Measurements from ENCODE around the gene OR10AD1. TPM values are rescaled to one million over a fixed set of nuclear protein-coding genes. Genes with fewer than 3 reads are reported as not detected.

The OR10AD1 gene
- total RNA-seq, 1 experiment from 2014 or later, result not detected

DNA sequence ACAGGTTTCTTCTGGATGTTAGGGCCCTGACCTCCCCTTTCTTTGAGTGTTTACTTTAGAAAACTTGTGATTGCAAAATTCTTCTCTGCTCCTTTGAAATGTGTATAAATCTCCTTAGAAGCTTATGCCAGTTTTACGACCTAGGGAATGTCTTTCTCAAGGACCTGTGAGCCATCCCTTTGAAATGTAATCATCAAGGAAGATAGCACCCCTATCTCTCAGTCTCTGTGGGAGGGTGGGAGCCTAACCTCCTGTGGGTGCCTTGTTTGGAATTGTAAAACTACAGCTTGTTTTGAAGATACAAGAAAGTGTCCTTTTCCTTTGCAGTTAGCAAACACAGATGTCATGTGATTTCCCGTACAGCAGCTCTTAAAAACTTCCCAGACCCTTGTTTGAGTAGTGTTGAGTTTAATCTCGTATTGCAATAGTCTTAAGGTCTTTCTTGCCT, 3.3 kb downstream of the OR10AD1 start:
- Mint-ChIP-seq H3K27ac (no peak overlapping the region), H3K27me3 (ENCODE audit: low read depth) (peaks cover 78% of the 10 kb centered on the region), H3K9me3 (peaks cover 27% of the 10 kb centered on the region), H3K4me3 (peak overlapping the region; percentile 78), H3K36me3 (peaks cover 4% of the 10 kb centered on the region; the same call in 1 of the 2 replicates), H3K4me1 (0 out of 2 replicates have a peak, but pooled peaks cover 7% of the 10 kb centered on the region)
- DNase-seq (ENCODE audit: low spot score) (no peak), ATAC-seq (no peak)
- ChIA-PET CTCF (interaction anchor here (0.5 to 4.4 kb wide), 3 partner anchors 14 to 820 kb away, joined by 3 to 25 read pairs (median 3); no protein-coding TSS in a partner anchor), POLR2A (no interaction called here)
- TF ChIP-seq ZNF121 (CRISPR knock-in tag; IDR thresholded peaks at IDR 0.05) (no peak), FOXJ3 (CRISPR knock-in tag; IDR thresholded peaks at IDR 0.05; ENCODE audit: borderline replicate concordance) (no peak), ZNF219 (CRISPR knock-in tag; IDR thresholded peaks at IDR 0.05; ENCODE audit: borderline replicate concordance) (no peak), MYBL2 (CRISPR knock-in tag; IDR thresholded peaks at IDR 0.05) (no peak), SMAD4 (CRISPR knock-in tag; IDR thresholded peaks at IDR 0.05) (no peak), ZBTB21 (CRISPR knock-in tag; IDR thresholded peaks at IDR 0.05; ENCODE audit: borderline replicate concordance) (no peak)
- TF ChIP-seq, protein P1, sequence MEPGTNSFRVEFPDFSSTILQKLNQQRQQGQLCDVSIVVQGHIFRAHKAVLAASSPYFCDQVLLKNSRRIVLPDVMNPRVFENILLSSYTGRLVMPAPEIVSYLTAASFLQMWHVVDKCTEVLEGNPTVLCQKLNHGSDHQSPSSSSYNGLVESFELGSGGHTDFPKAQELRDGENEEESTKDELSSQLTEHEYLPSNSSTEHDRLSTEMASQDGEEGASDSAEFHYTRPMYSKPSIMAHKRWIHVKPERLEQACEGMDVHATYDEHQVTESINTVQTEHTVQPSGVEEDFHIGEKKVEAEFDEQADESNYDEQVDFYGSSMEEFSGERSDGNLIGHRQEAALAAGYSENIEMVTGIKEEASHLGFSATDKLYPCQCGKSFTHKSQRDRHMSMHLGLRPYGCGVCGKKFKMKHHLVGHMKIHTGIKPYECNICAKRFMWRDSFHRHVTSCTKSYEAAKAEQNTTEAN (CRISPR knock-in tag; IDR thresholded peaks at IDR 0.05), result no peak

DNA sequence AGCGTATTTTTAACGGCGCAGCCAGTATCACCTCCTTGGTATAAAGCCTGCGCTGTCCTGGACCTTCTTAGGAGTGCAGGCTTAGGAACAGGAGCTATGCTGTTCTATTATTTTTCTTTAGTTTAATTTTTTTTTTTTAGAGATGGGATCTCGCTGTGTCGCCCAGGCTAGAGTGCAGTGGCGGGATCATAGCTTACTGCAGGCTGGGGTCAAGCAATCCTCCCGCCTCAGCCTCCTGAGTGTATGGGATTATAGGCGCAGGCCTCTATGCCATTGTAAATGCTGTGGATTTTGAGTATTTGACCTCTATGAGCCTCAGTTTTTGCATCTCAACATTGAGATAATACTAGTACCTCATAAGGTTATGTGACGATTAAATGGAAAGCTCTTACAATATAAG, 4.1 kb downstream of the OR10AD1 start:
- no peak for TF ChIP-seq ZNF416 (CRISPR knock-in tag; IDR thresholded peaks at IDR 0.05)
- no peak for TF ChIP-seq SMAD4 (CRISPR knock-in tag; IDR thresholded peaks at IDR 0.05)
- TF ChIP-seq NFYB (CRISPR knock-in tag; conservative IDR thresholded peaks at IDR 0.05; ENCODE audit: low read depth), result no peak
- TF ChIP-seq, protein P2, sequence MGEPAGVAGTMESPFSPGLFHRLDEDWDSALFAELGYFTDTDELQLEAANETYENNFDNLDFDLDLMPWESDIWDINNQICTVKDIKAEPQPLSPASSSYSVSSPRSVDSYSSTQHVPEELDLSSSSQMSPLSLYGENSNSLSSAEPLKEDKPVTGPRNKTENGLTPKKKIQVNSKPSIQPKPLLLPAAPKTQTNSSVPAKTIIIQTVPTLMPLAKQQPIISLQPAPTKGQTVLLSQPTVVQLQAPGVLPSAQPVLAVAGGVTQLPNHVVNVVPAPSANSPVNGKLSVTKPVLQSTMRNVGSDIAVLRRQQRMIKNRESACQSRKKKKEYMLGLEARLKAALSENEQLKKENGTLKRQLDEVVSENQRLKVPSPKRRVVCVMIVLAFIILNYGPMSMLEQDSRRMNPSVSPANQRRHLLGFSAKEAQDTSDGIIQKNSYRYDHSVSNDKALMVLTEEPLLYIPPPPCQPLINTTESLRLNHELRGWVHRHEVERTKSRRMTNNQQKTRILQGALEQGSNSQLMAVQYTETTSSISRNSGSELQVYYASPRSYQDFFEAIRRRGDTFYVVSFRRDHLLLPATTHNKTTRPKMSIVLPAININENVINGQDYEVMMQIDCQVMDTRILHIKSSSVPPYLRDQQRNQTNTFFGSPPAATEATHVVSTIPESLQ (CRISPR knock-in tag; IDR thresholded peaks at IDR 0.05), result no peak
- no peak for TF ChIP-seq TEAD4 (CRISPR knock-in tag; IDR thresholded peaks at IDR 0.05)
- TF ChIP-seq ESRRA (CRISPR knock-in tag; IDR thresholded peaks at IDR 0.05; ENCODE audit: borderline replicate concordance), result no peak
- no peak for TF ChIP-seq ZBTB21 (CRISPR knock-in tag; IDR thresholded peaks at IDR 0.05; ENCODE audit: borderline replicate concordance)
- no peak for TF ChIP-seq HMGA2 (CRISPR knock-in tag; IDR thresholded peaks at IDR 0.05)
- TF ChIP-seq KAT7 (CRISPR knock-in tag; IDR thresholded peaks at IDR 0.05; ENCODE audit: borderline replicate concordance), result no peak
- TF ChIP-seq, protein P3, sequence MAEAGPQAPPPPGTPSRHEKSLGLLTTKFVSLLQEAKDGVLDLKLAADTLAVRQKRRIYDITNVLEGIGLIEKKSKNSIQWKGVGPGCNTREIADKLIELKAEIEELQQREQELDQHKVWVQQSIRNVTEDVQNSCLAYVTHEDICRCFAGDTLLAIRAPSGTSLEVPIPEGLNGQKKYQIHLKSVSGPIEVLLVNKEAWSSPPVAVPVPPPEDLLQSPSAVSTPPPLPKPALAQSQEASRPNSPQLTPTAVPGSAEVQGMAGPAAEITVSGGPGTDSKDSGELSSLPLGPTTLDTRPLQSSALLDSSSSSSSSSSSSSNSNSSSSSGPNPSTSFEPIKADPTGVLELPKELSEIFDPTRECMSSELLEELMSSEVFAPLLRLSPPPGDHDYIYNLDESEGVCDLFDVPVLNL (CRISPR knock-in tag; IDR thresholded peaks at IDR 0.05; ENCODE audit: borderline replicate concordance, low read depth), result no peak
- TF ChIP-seq NR3C1 (CRISPR knock-in tag; conservative IDR thresholded peaks at IDR 0.05; ENCODE audit: low read depth), result no peak
- no peak for TF ChIP-seq NR2C2 (CRISPR knock-in tag; IDR thresholded peaks at IDR 0.05)
- no peak for TF ChIP-seq SP1 (CRISPR knock-in tag; conservative IDR thresholded peaks at IDR 0.05)
- TF ChIP-seq, protein P4, sequence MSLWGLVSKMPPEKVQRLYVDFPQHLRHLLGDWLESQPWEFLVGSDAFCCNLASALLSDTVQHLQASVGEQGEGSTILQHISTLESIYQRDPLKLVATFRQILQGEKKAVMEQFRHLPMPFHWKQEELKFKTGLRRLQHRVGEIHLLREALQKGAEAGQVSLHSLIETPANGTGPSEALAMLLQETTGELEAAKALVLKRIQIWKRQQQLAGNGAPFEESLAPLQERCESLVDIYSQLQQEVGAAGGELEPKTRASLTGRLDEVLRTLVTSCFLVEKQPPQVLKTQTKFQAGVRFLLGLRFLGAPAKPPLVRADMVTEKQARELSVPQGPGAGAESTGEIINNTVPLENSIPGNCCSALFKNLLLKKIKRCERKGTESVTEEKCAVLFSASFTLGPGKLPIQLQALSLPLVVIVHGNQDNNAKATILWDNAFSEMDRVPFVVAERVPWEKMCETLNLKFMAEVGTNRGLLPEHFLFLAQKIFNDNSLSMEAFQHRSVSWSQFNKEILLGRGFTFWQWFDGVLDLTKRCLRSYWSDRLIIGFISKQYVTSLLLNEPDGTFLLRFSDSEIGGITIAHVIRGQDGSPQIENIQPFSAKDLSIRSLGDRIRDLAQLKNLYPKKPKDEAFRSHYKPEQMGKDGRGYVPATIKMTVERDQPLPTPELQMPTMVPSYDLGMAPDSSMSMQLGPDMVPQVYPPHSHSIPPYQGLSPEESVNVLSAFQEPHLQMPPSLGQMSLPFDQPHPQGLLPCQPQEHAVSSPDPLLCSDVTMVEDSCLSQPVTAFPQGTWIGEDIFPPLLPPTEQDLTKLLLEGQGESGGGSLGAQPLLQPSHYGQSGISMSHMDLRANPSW (CRISPR knock-in tag; conservative IDR thresholded peaks at IDR 0.05; ENCODE audit: low read depth), result no peak
- no peak for TF ChIP-seq GTF2I (CRISPR knock-in tag; conservative IDR thresholded peaks at IDR 0.05)
- TF ChIP-seq, protein P5, sequence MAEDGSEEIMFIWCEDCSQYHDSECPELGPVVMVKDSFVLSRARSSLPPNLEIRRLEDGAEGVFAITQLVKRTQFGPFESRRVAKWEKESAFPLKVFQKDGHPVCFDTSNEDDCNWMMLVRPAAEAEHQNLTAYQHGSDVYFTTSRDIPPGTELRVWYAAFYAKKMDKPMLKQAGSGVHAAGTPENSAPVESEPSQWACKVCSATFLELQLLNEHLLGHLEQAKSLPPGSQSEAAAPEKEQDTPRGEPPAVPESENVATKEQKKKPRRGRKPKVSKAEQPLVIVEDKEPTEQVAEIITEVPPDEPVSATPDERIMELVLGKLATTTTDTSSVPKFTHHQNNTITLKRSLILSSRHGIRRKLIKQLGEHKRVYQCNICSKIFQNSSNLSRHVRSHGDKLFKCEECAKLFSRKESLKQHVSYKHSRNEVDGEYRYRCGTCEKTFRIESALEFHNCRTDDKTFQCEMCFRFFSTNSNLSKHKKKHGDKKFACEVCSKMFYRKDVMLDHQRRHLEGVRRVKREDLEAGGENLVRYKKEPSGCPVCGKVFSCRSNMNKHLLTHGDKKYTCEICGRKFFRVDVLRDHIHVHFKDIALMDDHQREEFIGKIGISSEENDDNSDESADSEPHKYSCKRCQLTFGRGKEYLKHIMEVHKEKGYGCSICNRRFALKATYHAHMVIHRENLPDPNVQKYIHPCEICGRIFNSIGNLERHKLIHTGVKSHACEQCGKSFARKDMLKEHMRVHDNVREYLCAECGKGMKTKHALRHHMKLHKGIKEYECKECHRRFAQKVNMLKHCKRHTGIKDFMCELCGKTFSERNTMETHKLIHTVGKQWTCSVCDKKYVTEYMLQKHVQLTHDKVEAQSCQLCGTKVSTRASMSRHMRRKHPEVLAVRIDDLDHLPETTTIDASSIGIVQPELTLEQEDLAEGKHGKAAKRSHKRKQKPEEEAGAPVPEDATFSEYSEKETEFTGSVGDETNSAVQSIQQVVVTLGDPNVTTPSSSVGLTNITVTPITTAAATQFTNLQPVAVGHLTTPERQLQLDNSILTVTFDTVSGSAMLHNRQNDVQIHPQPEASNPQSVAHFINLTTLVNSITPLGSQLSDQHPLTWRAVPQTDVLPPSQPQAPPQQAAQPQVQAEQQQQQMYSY (CRISPR knock-in tag; IDR thresholded peaks at IDR 0.05), result no peak
- TF ChIP-seq, protein P1 (CRISPR knock-in tag; IDR thresholded peaks at IDR 0.05), result no peak
- CTCF ChIA-PET, result interaction anchor here (0.8 to 4.4 kb wide), 5 partner anchors 10 to 419 kb away, joined by 3 to 25 read pairs (median 20); no protein-coding TSS in a partner anchor
- peaks cover 78% of the 10 kb centered on the region for H3K27me3 Mint-ChIP-seq (ENCODE audit: low read depth)
- ATAC-seq (no peak), DNase-seq (ENCODE audit: low spot score) (no peak)
- no peak overlapping the region for H3K27ac Mint-ChIP-seq
- POLR2A ChIA-PET, result interaction anchor here (0.6 to 1.7 kb wide), 3 partner anchors 41 to 294 kb away, joined by 3 to 5 read pairs (median 3); partner anchors contain the start of gene VDR
- 0 out of 2 replicates have a peak, but pooled peaks cover 7% of the 10 kb centered on the region for H3K4me1 Mint-ChIP-seq
- H3K36me3 Mint-ChIP-seq, result no peaks in the 10 kb centered on the region
- H3K4me3 Mint-ChIP-seq, result peak overlapping the region; percentile 78
- H3K9me3 Mint-ChIP-seq, result peaks cover 19% of the 10 kb centered on the region

Data from WTC11 (cell line).